ENCODE data around the gene SLC24A3.

The SLC24A3 gene

DNA sequence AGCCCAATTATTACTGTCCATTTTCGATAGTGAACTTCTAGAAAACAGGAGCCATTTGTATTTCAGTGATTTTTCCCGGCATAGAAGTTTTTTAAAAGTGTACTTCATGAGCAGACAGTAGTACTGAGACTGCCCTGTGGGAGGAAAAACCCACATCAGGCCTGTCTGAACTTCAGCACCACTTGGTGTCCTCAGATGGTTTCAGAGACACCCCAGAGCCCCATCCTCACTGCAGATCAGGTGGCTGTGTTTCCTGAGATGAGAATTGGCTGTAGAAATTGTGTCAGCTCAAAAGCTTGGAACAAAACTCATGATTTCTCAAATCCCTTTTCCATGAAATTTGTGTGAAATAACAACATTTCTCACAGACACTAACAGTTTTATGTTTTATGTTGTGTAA is 435.6 kb downstream of the SLC24A3 start:
- Histone ChIP-seq H4K5ac (ENCODE audit: low read length) (no peak overlapping the region), H3K27me3 (ENCODE audit: insufficient read depth, low read length, poor library complexity) (no peaks in the 10 kb centered on the region), H3K56ac (ENCODE audit: low read length) (no peak overlapping the region), H4K8ac (ENCODE audit: low read depth, low read length) (no peak overlapping the region), H3K79me1 (ENCODE audit: low read length) (no peaks in the 10 kb centered on the region), H3K36me3 (ENCODE audit: control insufficient read depth, insufficient read depth, low read length) (no peaks in the 10 kb centered on the region), H2BK120ac (ENCODE audit: low read depth, low read length) (no peak overlapping the region), H3K18ac (ENCODE audit: low read length) (no peak overlapping the region), H3K23ac (ENCODE audit: low read length) (no peak overlapping the region), H3K4me1 (ENCODE audit: control insufficient read depth, low read depth, low read length) (peaks cover 2% of the 10 kb centered on the region), H3K4ac (ENCODE audit: low read depth, low read length) (no peak overlapping the region), H2BK15ac (replicated peaks; ENCODE audit: low read depth) (no peak overlapping the region), H3K4me3 (ENCODE audit: low read length) (no peak overlapping the region), H2BK5ac (ENCODE audit: low read length) (no peak overlapping the region), H2AK5ac (ENCODE audit: low read length) (no peak overlapping the region), H3K79me2 (ENCODE audit: control insufficient read depth, insufficient read depth, low read length) (no peaks in the 10 kb centered on the region), H3K27ac (ENCODE audit: low read depth, low read length) (no peak overlapping the region), H3K4me2 (ENCODE audit: low read length) (no peak overlapping the region), H3K9ac (ENCODE audit: low read length) (no peak overlapping the region)
- no CpG with 5 or more reads among the region's 2 CpGs for WGBS (ENCODE audit: extremely low coverage, insufficient coverage, low lambda C conversion rate)
- DNase-seq = peak; percentile 28

DNA sequence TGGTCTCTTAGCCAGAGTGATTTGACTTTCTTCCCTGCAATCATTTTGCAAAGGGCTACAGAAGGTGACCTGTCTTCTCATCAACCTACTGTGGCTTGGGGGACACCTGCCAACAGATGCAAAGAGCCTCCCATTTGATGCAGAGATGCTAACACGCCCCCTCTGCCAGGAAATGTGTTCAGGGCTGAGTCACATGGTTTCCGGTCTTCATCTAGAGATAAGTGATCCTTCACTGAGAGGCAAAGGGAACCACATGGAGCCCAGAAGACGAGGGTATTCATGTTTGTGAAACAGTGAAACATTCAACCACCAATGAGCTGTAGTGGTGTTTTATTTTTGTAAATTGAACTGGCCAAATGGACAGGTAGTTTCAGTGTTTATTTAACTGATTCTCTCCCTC is 436.6 kb downstream of the SLC24A3 start:
- H2BK5ac ChIP-seq (ENCODE audit: low read length) = no peak overlapping the region
- no peak overlapping the region for H4K8ac ChIP-seq (ENCODE audit: low read depth, low read length)
- H3K4ac ChIP-seq (ENCODE audit: low read depth, low read length) = no peak overlapping the region
- no peak overlapping the region for H3K9ac ChIP-seq (ENCODE audit: low read length)
- H3K79me1 ChIP-seq (ENCODE audit: low read length) = no peaks in the 10 kb centered on the region
- no peaks in the 10 kb centered on the region for H3K27me3 ChIP-seq (ENCODE audit: insufficient read depth, low read length, poor library complexity)
- no peak overlapping the region for H3K27ac ChIP-seq (ENCODE audit: low read depth, low read length)
- H3K79me2 ChIP-seq (ENCODE audit: control insufficient read depth, insufficient read depth, low read length) = no peaks in the 10 kb centered on the region
- no peak overlapping the region for H2BK15ac ChIP-seq (replicated peaks; ENCODE audit: low read depth)
- no peak overlapping the region for H2AK5ac ChIP-seq (ENCODE audit: low read length)
- no peak overlapping the region for H3K56ac ChIP-seq (ENCODE audit: low read length)
- H3K18ac ChIP-seq (ENCODE audit: low read length) = no peak overlapping the region
- H3K36me3 ChIP-seq (ENCODE audit: control insufficient read depth, insufficient read depth, low read length) = no peaks in the 10 kb centered on the region
- no CpG with 5 or more reads among the region's 3 CpGs for WGBS (ENCODE audit: extremely low coverage, insufficient coverage, low lambda C conversion rate)
- no peak overlapping the region for H4K5ac ChIP-seq (ENCODE audit: low read length)
- H3K4me2 ChIP-seq (ENCODE audit: low read length) = no peak overlapping the region
- no peak overlapping the region for H3K23ac ChIP-seq (ENCODE audit: low read length)
- peaks cover 2% of the 10 kb centered on the region for H3K4me1 ChIP-seq (ENCODE audit: control insufficient read depth, low read depth, low read length)
- H2BK120ac ChIP-seq (ENCODE audit: low read depth, low read length) = no peak overlapping the region
- H3K4me3 ChIP-seq (ENCODE audit: low read length) = no peak overlapping the region
- DNase-seq = no peak

DNA sequence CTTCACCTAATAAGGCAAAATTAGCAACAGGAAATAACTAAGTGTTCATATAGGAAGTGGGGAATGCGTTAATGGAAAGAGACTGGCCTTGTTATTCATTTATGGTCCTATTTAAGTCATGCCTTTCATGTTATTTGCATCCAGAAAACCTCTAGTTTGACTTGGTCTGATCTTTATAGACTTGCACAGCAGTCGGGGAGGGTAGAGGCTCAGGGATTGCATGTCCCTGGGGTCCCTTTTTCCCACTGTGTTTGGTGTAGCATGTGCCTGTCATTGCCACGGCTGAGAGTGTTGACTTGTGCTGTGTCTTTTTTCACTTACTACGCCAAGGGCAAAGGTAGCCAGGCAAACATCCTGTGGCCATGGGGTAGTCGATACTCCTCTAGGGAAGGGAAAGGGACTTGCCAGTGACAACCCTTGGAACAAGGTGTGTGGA is 440.2 kb downstream of the SLC24A3 start:
- H2BK5ac ChIP-seq (ENCODE audit: low read length) = no peak overlapping the region
- H2AK5ac ChIP-seq (ENCODE audit: low read length) = no peak overlapping the region
- H3K27ac ChIP-seq (ENCODE audit: low read depth, low read length) = no peak overlapping the region
- no peak overlapping the region for H2BK120ac ChIP-seq (ENCODE audit: low read depth, low read length)
- no peaks in the 10 kb centered on the region for H3K79me2 ChIP-seq (ENCODE audit: control insufficient read depth, insufficient read depth, low read length)
- H3K27me3 ChIP-seq (ENCODE audit: insufficient read depth, low read length, poor library complexity) = no peaks in the 10 kb centered on the region
- no CpG with 5 or more reads among the region's 5 CpGs for WGBS (ENCODE audit: extremely low coverage, insufficient coverage, low lambda C conversion rate)
- no peak overlapping the region for H3K23ac ChIP-seq (ENCODE audit: low read length)
- H3K4me3 ChIP-seq (ENCODE audit: low read length) = no peak overlapping the region
- H2BK15ac ChIP-seq (replicated peaks; ENCODE audit: low read depth) = no peak overlapping the region
- no peak overlapping the region for H4K8ac ChIP-seq (ENCODE audit: low read depth, low read length)
- DNase-seq = no peak
- H3K36me3 ChIP-seq (ENCODE audit: control insufficient read depth, insufficient read depth, low read length) = no peaks in the 10 kb centered on the region
- no peak overlapping the region for H3K18ac ChIP-seq (ENCODE audit: low read length)
- H3K4me2 ChIP-seq (ENCODE audit: low read length) = no peak overlapping the region
- no peak overlapping the region for H4K5ac ChIP-seq (ENCODE audit: low read length)
- H3K79me1 ChIP-seq (ENCODE audit: low read length) = no peaks in the 10 kb centered on the region
- H3K9ac ChIP-seq (ENCODE audit: low read length) = no peak overlapping the region
- no peak overlapping the region for H3K4ac ChIP-seq (ENCODE audit: low read depth, low read length)
- H3K4me1 ChIP-seq (ENCODE audit: control insufficient read depth, low read depth, low read length) = peaks cover 2% of the 10 kb centered on the region
- no peak overlapping the region for H3K56ac ChIP-seq (ENCODE audit: low read length)

DNA sequence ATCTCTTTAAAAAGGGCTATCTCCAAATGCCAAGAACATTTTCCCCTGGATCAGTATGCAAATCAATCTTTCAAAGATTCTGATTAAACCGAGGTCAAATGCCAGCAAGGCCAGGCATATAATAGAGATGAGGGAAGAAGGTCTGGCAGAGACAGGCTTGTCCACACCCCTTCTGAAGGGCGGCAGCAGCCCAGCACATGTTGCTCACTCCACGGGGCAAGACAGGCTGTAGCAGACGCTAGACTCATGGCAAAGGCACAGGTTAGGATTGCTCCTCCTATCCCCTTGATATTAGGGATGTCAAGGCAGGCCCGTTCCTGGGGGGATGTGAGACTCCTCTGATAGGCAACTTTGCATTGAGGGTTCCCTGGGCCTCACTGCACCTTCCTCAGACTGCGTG is 440.9 kb downstream of the SLC24A3 start:
- H3K4me1 ChIP-seq (ENCODE audit: control insufficient read depth, low read depth, low read length) = peaks cover 2% of the 10 kb centered on the region
- no peaks in the 10 kb centered on the region for H3K36me3 ChIP-seq (ENCODE audit: control insufficient read depth, insufficient read depth, low read length)
- no peak overlapping the region for H3K4ac ChIP-seq (ENCODE audit: low read depth, low read length)
- no peak overlapping the region for H2AK5ac ChIP-seq (ENCODE audit: low read length)
- no peak overlapping the region for H3K27ac ChIP-seq (ENCODE audit: low read depth, low read length)
- H3K18ac ChIP-seq (ENCODE audit: low read length) = no peak overlapping the region
- no peak overlapping the region for H2BK120ac ChIP-seq (ENCODE audit: low read depth, low read length)
- H4K5ac ChIP-seq (ENCODE audit: low read length) = no peak overlapping the region
- no CpG with 5 or more reads among the region's 6 CpGs for WGBS (ENCODE audit: extremely low coverage, insufficient coverage, low lambda C conversion rate)
- DNase-seq = no peak
- H3K56ac ChIP-seq (ENCODE audit: low read length) = no peak overlapping the region
- no peak overlapping the region for H2BK15ac ChIP-seq (replicated peaks; ENCODE audit: low read depth)
- H3K79me1 ChIP-seq (ENCODE audit: low read length) = no peaks in the 10 kb centered on the region
- H3K27me3 ChIP-seq (ENCODE audit: insufficient read depth, low read length, poor library complexity) = no peaks in the 10 kb centered on the region
- no peak overlapping the region for H3K9ac ChIP-seq (ENCODE audit: low read length)
- no peaks in the 10 kb centered on the region for H3K79me2 ChIP-seq (ENCODE audit: control insufficient read depth, insufficient read depth, low read length)
- no peak overlapping the region for H2BK5ac ChIP-seq (ENCODE audit: low read length)
- H3K4me2 ChIP-seq (ENCODE audit: low read length) = no peak overlapping the region
- no peak overlapping the region for H3K4me3 ChIP-seq (ENCODE audit: low read length)
- no peak overlapping the region for H4K8ac ChIP-seq (ENCODE audit: low read depth, low read length)
- H3K23ac ChIP-seq (ENCODE audit: low read length) = no peak overlapping the region

DNA sequence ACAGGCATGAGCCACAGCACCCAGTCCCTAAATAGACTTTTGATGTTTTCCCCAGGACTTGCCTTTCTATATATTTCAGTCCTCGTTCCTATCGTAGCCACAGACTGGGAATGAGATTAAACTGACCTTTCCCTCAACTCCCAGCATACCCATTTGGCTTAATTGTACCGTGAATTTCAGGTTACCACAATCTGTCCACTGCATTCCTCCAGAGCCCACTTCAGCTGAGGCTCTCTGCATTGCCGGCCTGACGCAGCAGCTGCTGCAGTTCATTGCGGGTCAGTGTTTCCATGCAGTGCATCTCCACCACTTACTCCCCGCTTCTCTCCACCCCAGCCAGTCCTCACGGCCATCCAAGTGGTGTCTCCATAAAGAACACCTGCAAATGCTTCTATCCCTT is 442.5 kb downstream of the SLC24A3 start:
- Histone ChIP-seq H4K5ac (ENCODE audit: low read length) (no peak overlapping the region), H3K4me2 (ENCODE audit: low read length) (no peak overlapping the region), H2AK5ac (ENCODE audit: low read length) (no peak overlapping the region), H3K27ac (ENCODE audit: low read depth, low read length) (no peak overlapping the region), H3K36me3 (ENCODE audit: control insufficient read depth, insufficient read depth, low read length) (no peaks in the 10 kb centered on the region), H3K18ac (ENCODE audit: low read length) (no peak overlapping the region), H3K23ac (ENCODE audit: low read length) (no peak overlapping the region), H3K79me2 (ENCODE audit: control insufficient read depth, insufficient read depth, low read length) (no peaks in the 10 kb centered on the region), H2BK15ac (replicated peaks; ENCODE audit: low read depth) (no peak overlapping the region), H3K79me1 (ENCODE audit: low read length) (no peaks in the 10 kb centered on the region), H2BK120ac (ENCODE audit: low read depth, low read length) (no peak overlapping the region), H2BK5ac (ENCODE audit: low read length) (no peak overlapping the region), H3K27me3 (ENCODE audit: insufficient read depth, low read length, poor library complexity) (no peaks in the 10 kb centered on the region), H3K4me3 (ENCODE audit: low read length) (no peak overlapping the region), H4K8ac (ENCODE audit: low read depth, low read length) (no peak overlapping the region), H3K9ac (ENCODE audit: low read length) (no peak overlapping the region), H3K56ac (ENCODE audit: low read length) (no peak overlapping the region), H3K4ac (ENCODE audit: low read depth, low read length) (no peak overlapping the region), H3K4me1 (ENCODE audit: control insufficient read depth, low read depth, low read length) (peaks cover 2% of the 10 kb centered on the region)
- DNase-seq = no peak
- WGBS (ENCODE audit: extremely low coverage, insufficient coverage, low lambda C conversion rate) = no CpG with 5 or more reads among the region's 8 CpGs

DNA sequence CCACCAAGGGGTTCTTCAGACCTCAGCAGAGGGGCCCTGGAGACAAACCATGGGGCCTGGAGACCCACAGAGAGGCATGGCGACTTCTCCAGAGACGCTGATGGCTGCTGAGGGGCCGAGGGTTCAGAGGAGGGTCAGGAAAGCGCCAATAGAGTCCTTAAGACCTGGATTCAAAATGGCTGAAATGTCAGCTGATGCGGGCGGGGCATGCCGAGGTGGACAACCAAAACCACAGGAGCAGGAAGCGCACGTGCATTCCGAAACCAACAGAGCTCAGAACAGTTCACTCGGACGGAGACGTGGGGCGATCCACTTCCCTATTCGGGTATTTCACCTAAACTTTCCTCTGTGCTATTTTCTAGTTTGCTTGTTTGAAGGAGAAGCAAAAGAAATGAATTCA is 445.7 kb downstream of the SLC24A3 start:
- no peaks in the 10 kb centered on the region for H3K79me2 ChIP-seq (ENCODE audit: control insufficient read depth, insufficient read depth, low read length)
- no peak overlapping the region for H3K4me3 ChIP-seq (ENCODE audit: low read length)
- no peak overlapping the region for H3K18ac ChIP-seq (ENCODE audit: low read length)
- H3K27ac ChIP-seq (ENCODE audit: low read depth, low read length) = no peak overlapping the region
- no peak overlapping the region for H2BK5ac ChIP-seq (ENCODE audit: low read length)
- whole genome bisulfite sequencing (ENCODE audit: extremely low coverage, insufficient coverage, low lambda C conversion rate) = no CpG with 5 or more reads among the region's 15 CpGs
- no peak overlapping the region for H2AK5ac ChIP-seq (ENCODE audit: low read length)
- H2BK15ac ChIP-seq (replicated peaks; ENCODE audit: low read depth) = no peak overlapping the region
- H3K4ac ChIP-seq (ENCODE audit: low read depth, low read length) = no peak overlapping the region
- H3K27me3 ChIP-seq (ENCODE audit: insufficient read depth, low read length, poor library complexity) = no peaks in the 10 kb centered on the region
- H3K36me3 ChIP-seq (ENCODE audit: control insufficient read depth, insufficient read depth, low read length) = no peaks in the 10 kb centered on the region
- H3K56ac ChIP-seq (ENCODE audit: low read length) = no peak overlapping the region
- H3K79me1 ChIP-seq (ENCODE audit: low read length) = no peaks in the 10 kb centered on the region
- H4K5ac ChIP-seq (ENCODE audit: low read length) = no peak overlapping the region
- no peaks in the 10 kb centered on the region for H3K4me1 ChIP-seq (ENCODE audit: control insufficient read depth, low read depth, low read length)
- no peak overlapping the region for H3K23ac ChIP-seq (ENCODE audit: low read length)
- no peak for DNase-seq
- H2BK120ac ChIP-seq (ENCODE audit: low read depth, low read length) = no peak overlapping the region
- no peak overlapping the region for H3K9ac ChIP-seq (ENCODE audit: low read length)
- H4K8ac ChIP-seq (ENCODE audit: low read depth, low read length) = no peak overlapping the region
- H3K4me2 ChIP-seq (ENCODE audit: low read length) = no peak overlapping the region

Data from mesendoderm (in vitro differentiated cells).